ENCODE data around the gene SHISA6.

GRCh38 chr17:11580677-11581076, 339.7 kb downstream of the SHISA6 start:
- TF ChIP-seq, protein P1, sequence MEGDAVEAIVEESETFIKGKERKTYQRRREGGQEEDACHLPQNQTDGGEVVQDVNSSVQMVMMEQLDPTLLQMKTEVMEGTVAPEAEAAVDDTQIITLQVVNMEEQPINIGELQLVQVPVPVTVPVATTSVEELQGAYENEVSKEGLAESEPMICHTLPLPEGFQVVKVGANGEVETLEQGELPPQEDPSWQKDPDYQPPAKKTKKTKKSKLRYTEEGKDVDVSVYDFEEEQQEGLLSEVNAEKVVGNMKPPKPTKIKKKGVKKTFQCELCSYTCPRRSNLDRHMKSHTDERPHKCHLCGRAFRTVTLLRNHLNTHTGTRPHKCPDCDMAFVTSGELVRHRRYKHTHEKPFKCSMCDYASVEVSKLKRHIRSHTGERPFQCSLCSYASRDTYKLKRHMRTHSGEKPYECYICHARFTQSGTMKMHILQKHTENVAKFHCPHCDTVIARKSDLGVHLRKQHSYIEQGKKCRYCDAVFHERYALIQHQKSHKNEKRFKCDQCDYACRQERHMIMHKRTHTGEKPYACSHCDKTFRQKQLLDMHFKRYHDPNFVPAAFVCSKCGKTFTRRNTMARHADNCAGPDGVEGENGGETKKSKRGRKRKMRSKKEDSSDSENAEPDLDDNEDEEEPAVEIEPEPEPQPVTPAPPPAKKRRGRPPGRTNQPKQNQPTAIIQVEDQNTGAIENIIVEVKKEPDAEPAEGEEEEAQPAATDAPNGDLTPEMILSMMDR (conservative IDR thresholded peaks at IDR 0.05; ENCODE audit: low read depth, low read length): no peak
- no peak for TF ChIP-seq EZH2 (IDR thresholded peaks at IDR 0.05; ENCODE audit: borderline replicate concordance, low read depth, low read length, poor library complexity, severe bottlenecking)

Measured in A673 (cell line).